ENCODE results near the gene SLC12A1. TPM values are rescaled to one million over a fixed set of nuclear protein-coding genes. Genes with fewer than 3 reads are reported as not detected.

The SLC12A1 gene
- total and polyA plus RNA-seq, 7 donors: not detected

DNA sequence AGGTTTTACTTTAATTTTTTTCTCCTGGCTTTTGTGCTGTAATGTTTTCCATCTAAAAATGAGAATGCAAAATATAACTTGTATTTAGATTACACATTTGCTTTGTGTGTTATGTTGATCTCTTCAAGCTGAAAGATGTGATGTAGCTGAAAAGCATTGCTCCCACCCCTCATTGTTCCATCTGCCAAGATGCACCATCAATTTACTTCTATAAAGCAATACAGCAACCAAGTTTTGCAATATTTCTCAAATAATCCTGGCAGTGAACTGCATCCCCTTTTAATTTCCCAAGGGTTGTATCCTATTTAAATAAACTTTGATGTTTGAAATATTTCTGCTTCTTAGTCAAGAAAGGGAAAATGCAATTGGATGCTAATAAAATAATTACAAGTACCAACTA, 72.6 kb downstream of the SLC12A1 start:
- intact Hi-C loops (cut with DNase I): no loop called here
- Histone ChIP-seq H3K4me1 (no peaks in the 10 kb centered on the region), H3K36me3 (ENCODE audit: insufficient read depth in 1 of 2, low read depth in 1 of 2) (no peaks in the 10 kb centered on the region), H3K4me3 (no peak overlapping the region), H3K9me3 (no peaks in the 10 kb centered on the region), H3K27me3 (ENCODE audit: insufficient read depth in 3 of 3, low read length in 2 of 3) (peaks cover 0 to 8% (median 4%) of the 10 kb centered on the region in 3 donors), H3K27ac (no peak overlapping the region)
- no peak for DNase-seq
- TF ChIP-seq, protein P1, sequence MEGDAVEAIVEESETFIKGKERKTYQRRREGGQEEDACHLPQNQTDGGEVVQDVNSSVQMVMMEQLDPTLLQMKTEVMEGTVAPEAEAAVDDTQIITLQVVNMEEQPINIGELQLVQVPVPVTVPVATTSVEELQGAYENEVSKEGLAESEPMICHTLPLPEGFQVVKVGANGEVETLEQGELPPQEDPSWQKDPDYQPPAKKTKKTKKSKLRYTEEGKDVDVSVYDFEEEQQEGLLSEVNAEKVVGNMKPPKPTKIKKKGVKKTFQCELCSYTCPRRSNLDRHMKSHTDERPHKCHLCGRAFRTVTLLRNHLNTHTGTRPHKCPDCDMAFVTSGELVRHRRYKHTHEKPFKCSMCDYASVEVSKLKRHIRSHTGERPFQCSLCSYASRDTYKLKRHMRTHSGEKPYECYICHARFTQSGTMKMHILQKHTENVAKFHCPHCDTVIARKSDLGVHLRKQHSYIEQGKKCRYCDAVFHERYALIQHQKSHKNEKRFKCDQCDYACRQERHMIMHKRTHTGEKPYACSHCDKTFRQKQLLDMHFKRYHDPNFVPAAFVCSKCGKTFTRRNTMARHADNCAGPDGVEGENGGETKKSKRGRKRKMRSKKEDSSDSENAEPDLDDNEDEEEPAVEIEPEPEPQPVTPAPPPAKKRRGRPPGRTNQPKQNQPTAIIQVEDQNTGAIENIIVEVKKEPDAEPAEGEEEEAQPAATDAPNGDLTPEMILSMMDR (IDR thresholded peaks at IDR 0.05): no peak
- ATAC-seq: no peak

DNA sequence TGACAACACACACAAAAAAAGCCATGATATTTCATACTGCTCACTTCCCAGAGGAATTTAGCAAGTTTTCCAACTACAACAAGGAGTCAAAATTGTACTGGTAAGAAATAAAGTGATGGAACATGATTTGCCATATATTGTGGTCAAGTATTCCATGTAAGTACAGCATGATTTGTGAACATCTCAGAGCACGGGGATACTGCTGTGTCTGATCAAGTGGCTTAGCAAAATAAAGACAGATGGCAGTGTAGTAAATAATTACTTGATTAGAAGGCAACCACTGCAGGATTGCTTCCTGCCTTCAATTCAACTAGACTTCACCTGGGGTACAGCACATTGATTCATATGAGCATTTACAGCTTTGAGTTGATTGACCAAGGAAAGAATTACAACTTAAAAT, 73.5 kb downstream of the SLC12A1 start:
- Histone ChIP-seq H3K27ac (no peak overlapping the region), H3K9me3 (no peaks in the 10 kb centered on the region), H3K27me3 (ENCODE audit: insufficient read depth in 3 of 3, low read length in 2 of 3) (peaks cover 0 to 8% (median 4%) of the 10 kb centered on the region in 3 donors), H3K36me3 (ENCODE audit: insufficient read depth in 1 of 2, low read depth in 1 of 2) (no peaks in the 10 kb centered on the region), H3K4me3 (no peak overlapping the region), H3K4me1 (no peaks in the 10 kb centered on the region)
- ATAC-seq (no peak), DNase-seq (no peak)
- TF ChIP-seq, protein P1 (IDR thresholded peaks at IDR 0.05): no peak
- intact Hi-C loops (cut with DNase I): no loop called here
- WGBS, 3 donors: 11 to 25% (median 23%) methylated on average over 1 of the region's 1 CpG

DNA sequence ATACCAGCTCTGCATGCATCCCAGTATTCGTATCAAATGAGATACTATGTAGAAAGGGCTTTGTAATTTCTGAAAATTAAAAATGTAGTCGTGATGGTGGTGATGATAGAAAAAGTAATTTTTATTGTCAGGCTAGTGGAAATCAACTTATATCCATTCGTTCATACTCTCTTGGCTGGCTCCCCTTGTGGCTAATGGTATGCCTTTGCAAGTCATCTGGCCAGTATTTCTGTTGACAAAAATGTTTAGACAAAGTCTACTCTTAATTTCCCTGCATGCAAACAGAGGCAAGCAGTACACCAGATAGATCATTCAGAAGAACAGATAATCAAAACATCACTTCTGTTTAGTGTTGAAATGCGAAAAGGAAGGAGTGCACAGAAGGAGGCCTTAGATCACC, 75.6 kb downstream of the SLC12A1 start:
- Histone ChIP-seq H3K9me3 (no peaks in the 10 kb centered on the region), H3K36me3 (ENCODE audit: insufficient read depth in 1 of 2, low read depth in 1 of 2) (no peaks in the 10 kb centered on the region), H3K27ac (no peak overlapping the region), H3K4me1 (no peaks in the 10 kb centered on the region), H3K4me3 (no peak overlapping the region), H3K27me3 (ENCODE audit: insufficient read depth in 3 of 3, low read length in 2 of 3) (peaks cover 0 to 3% (median 0%) of the 10 kb centered on the region in 3 donors)
- TF ChIP-seq, protein P1 (IDR thresholded peaks at IDR 0.05): no peak
- ATAC-seq (no peak), DNase-seq (no peak)
- WGBS, 3 donors: 75 to 82% (median 77%) methylated on average over 4 of the region's 4 CpGs
- intact Hi-C loops (cut with DNase I): loop anchor here in 1 of 2 donors (2.0 kb wide), 1 partner anchor 1087 kb away; no protein-coding TSS in a partner anchor

DNA sequence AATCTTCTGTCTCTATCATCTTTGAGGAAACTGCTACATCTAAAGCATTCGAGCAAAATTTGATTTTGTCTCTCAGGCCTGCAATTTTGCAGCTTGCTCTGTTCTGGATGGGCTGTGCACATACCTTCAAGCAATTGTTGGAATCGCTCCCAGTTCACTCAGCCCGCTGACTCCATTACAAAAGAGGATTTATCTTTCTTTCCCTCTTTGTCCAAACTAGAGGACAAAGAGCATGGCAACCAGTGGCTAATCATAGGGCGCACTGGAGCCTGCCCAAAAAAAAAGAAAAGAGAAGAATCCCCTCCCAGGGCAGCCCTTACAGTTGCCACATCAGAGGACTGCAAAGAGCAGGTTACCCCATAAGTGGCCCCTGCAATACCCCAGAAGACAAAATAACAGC, 76.1 kb downstream of the SLC12A1 start:
- no peaks in the 10 kb centered on the region for H3K36me3 ChIP-seq (ENCODE audit: insufficient read depth in 1 of 2, low read depth in 1 of 2)
- no peak overlapping the region for H3K4me3 ChIP-seq
- ATAC-seq: no peak
- no peaks in the 10 kb centered on the region for H3K4me1 ChIP-seq
- intact Hi-C loops (cut with DNase I): loop anchor here in 1 of 2 donors (2.0 kb wide), 1 partner anchor 1087 kb away; no protein-coding TSS in a partner anchor
- 54 to 60% (median 59%) methylated on average over 4 of the region's 4 CpGs for WGBS, 3 donors
- no peaks in the 10 kb centered on the region for H3K9me3 ChIP-seq
- DNase-seq: no peak
- no peak overlapping the region for H3K27ac ChIP-seq
- TF ChIP-seq, protein P1 (IDR thresholded peaks at IDR 0.05): no peak
- H3K27me3 ChIP-seq (ENCODE audit: insufficient read depth in 3 of 3, low read length in 2 of 3): no peaks in the 10 kb centered on the region
